Central memory CD8-positive, alpha-beta T cell (primary cell): ENCODE data around the gene TATDN2.

Source experiments
- ATAC-seq: fragments of 150-1000 bp; cut with Tn5 transposase; replicated peaks from 2 replicates; pipeline ENCODE4 v1.10.0; 2022; ENCODE audit warnings: mild to moderate bottlenecking, moderate FRiP score, moderate number of reproducible peaks; ENCODE audit not compliant: poor library complexity, severe bottlenecking; ENCODE audit errors: extremely low read depth
- DNase-seq, 2 donors: peaks; one replicate each; pipeline ENCODE4 v3.0.0; 2021; ENCODE audit warnings: low spot score in 2 of 2
- H3K27ac Mint-ChIP-seq: one replicate; pipeline ENCODE4 v1.8.0; 2022; ENCODE audit warnings: low read depth, mild to moderate bottlenecking, moderate library complexity, mixed read lengths
- H3K27me3 Mint-ChIP-seq: one replicate; pipeline ENCODE4 v1.8.0; 2022; ENCODE audit warnings: mixed read lengths
- H3K36me3 Mint-ChIP-seq: one replicate; pipeline ENCODE4 v1.8.0; 2022; ENCODE audit warnings: mild to moderate bottlenecking, moderate library complexity, mixed read lengths; ENCODE audit not compliant: insufficient read depth
- H3K4me1 Mint-ChIP-seq: one replicate; pipeline ENCODE4 v1.8.0; 2022; ENCODE audit warnings: mixed read lengths
- H3K4me3 Mint-ChIP-seq: one replicate; pipeline ENCODE4 v1.8.0; 2022; ENCODE audit warnings: mild to moderate bottlenecking, moderate library complexity, mixed read lengths
- H3K9me3 Mint-ChIP-seq: one replicate; pipeline ENCODE4 v1.8.0; 2022; ENCODE audit warnings: mixed read lengths

Gene TATDN2

DNA sequence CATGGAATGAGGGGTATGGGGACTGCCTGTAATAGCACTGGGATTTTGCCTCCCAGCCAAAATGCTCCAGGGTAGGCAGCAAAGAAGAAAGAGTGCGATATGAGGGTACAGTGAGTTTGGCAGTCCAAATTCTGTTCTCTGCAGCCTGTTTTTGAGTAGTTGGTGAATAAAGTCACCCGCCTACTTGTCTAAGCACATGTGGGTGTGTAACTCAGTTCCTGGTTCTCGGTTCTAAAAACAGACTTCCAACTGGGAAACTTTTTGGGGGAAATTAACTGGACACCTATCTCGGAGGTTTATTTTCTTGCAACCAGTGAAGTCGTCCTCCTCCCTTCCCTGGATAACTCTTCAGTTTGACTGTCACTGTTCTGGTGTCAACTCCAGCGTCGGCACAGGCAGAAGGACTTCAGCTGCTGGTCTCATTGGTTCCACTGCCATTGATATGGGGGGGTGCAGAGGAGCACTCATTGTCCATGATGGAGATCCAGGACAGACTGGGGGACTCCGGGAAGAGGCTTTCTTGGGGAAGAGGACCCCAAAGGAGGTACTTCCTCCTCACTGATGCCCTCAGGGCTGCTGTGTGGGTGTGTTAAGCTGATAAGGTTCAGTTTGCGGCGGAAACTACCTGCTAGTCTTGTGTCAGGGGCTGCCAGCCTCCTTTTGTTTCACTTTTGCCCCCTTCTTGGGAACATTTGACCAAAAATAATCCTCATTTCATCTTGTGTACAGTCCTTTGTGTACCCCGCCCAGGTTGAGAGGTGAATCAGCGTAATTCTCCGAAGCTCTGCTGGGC, 31.3 kb downstream of the TATDN2 start:
- DNase-seq (no peak), ATAC-seq (no peak)
- Mint-ChIP-seq H3K36me3 (peaks cover 46% of the 10 kb centered on the region), H3K4me1 (peaks cover 27% of the 10 kb centered on the region), H3K27me3 (no peaks in the 10 kb centered on the region), H3K9me3 (no peaks in the 10 kb centered on the region), H3K4me3 (no peak overlapping the region), H3K27ac (no peak overlapping the region)

- no peak for ATAC-seq
- Mint-ChIP-seq H3K9me3 (no peaks in the 10 kb centered on the region), H3K27me3 (no peaks in the 10 kb centered on the region), H3K4me1 (peaks cover 31% of the 10 kb centered on the region), H3K27ac (no peak overlapping the region), H3K36me3 (peaks cover 46% of the 10 kb centered on the region), H3K4me3 (no peak overlapping the region)
- DNase-seq = no peak
Measured at GRCh38 chr3:10280177-10280529, 31.9 kb downstream of the TATDN2 start.

DNA sequence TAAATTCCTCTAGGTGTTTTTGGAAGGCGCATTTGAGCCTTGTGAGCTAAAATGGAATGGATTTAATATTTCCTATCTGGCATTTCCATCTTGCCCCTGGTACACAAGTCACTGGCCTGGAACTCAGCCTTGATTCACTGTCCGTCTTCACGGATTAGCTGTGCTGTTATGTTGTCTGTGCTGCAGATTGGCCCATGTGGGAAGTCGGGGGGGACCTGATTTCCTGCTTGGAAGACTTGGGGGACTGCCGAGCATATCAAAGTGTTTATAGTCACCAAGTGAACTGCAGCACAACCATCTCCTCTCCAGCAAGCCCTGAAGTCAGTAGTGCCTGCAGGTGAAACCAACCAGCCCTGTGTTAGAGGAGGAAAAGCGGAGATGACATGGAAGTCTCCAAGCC, 32.3 kb downstream of the TATDN2 start:
- Mint-ChIP-seq H3K27me3 (no peaks in the 10 kb centered on the region), H3K9me3 (no peaks in the 10 kb centered on the region), H3K4me3 (no peak overlapping the region), H3K27ac (no peak overlapping the region), H3K4me1 (peaks cover 31% of the 10 kb centered on the region), H3K36me3 (peaks cover 42% of the 10 kb centered on the region)
- no peak for ATAC-seq
- no peak for DNase-seq

DNA sequence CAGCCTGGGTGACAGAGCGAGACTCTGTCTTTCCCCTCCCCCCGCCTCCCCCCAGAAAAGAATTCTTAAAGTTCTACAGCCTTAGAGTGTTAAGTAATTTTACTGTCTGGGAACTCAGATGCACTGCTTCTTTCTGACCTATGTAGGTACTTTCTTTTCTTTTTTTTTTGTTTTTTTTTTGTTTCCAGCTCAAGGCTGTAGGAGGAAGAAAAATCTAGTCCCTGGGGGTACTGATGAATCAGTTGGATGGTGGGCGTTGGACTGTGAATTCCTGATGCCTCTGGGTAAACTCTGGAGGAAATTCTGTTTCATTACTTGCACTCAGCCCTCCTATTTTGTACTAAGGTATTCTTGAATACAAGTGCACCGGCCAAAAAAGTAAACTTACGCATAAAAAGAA, 33.7 kb downstream of the TATDN2 start:
- Mint-ChIP-seq H3K9me3 (no peaks in the 10 kb centered on the region), H3K27ac (no peak overlapping the region), H3K27me3 (no peaks in the 10 kb centered on the region), H3K36me3 (peaks cover 33% of the 10 kb centered on the region), H3K4me1 (peaks cover 34% of the 10 kb centered on the region), H3K4me3 (no peak overlapping the region)
- DNase-seq = no peak
- ATAC-seq = no peak

DNA sequence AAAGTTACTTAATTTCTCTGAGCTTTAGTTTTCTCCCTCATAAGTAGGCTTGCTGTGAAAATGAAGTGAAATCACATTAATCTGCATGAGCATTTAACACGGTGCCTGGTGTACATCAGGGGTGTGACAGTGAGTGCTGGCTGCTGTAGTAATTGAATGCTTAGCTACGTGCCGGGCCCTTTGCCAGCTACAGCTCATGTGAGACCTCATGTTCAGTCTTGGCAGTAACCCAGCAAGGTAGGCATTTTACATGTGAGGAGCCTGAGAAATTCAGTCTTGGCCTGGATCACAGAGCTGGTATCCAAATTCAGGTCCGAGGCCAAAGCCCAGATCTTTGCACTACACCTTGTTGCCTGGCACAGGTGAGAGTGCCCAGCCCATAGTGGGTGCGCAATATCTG, 35.4 kb downstream of the TATDN2 start:
- no peak overlapping the region for H3K4me3 Mint-ChIP-seq

GRCh38 chr3:10284496-10284895, 36.2 kb downstream of the TATDN2 start:
- no peaks in the 10 kb centered on the region for H3K27me3 Mint-ChIP-seq
- H3K27ac Mint-ChIP-seq = peak overlapping the region; percentile 55
- no peak overlapping the region for H3K4me3 Mint-ChIP-seq
- peaks cover 26% of the 10 kb centered on the region for H3K4me1 Mint-ChIP-seq
- DNase-seq = peak in 1 of 2 donors; percentile 22
- peak; percentile 86 for ATAC-seq
- H3K9me3 Mint-ChIP-seq = no peaks in the 10 kb centered on the region
- peaks cover 28% of the 10 kb centered on the region for H3K36me3 Mint-ChIP-seq

More for the DNA sequence above, 35.4 kb downstream of the TATDN2 start:
- H3K9me3 Mint-ChIP-seq = no peaks in the 10 kb centered on the region
- peak overlapping the region; percentile 55 for H3K27ac Mint-ChIP-seq
- peaks cover 33% of the 10 kb centered on the region for H3K36me3 Mint-ChIP-seq
- H3K27me3 Mint-ChIP-seq = no peaks in the 10 kb centered on the region
- ATAC-seq (no peak), DNase-seq (no peak)
- peaks cover 26% of the 10 kb centered on the region for H3K4me1 Mint-ChIP-seq

- Mint-ChIP-seq H3K4me1 (peaks cover 26% of the 10 kb centered on the region), H3K4me3 (no peak overlapping the region), H3K27ac (no peak overlapping the region), H3K9me3 (no peaks in the 10 kb centered on the region), H3K36me3 (peaks cover 23% of the 10 kb centered on the region), H3K27me3 (no peaks in the 10 kb centered on the region)
- ATAC-seq (no peak), DNase-seq (no peak)
Measured at GRCh38 chr3:10285272-10286132, 37.2 kb downstream of the TATDN2 start.

GRCh38 chr3:10286133-10286524, 37.9 kb downstream of the TATDN2 start:
- Mint-ChIP-seq H3K27me3 (no peaks in the 10 kb centered on the region), H3K36me3 (peaks cover 21% of the 10 kb centered on the region), H3K27ac (no peak overlapping the region), H3K4me1 (peaks cover 26% of the 10 kb centered on the region), H3K9me3 (no peaks in the 10 kb centered on the region), H3K4me3 (no peak overlapping the region)
- DNase-seq (no peak), ATAC-seq (no peak)

DNA sequence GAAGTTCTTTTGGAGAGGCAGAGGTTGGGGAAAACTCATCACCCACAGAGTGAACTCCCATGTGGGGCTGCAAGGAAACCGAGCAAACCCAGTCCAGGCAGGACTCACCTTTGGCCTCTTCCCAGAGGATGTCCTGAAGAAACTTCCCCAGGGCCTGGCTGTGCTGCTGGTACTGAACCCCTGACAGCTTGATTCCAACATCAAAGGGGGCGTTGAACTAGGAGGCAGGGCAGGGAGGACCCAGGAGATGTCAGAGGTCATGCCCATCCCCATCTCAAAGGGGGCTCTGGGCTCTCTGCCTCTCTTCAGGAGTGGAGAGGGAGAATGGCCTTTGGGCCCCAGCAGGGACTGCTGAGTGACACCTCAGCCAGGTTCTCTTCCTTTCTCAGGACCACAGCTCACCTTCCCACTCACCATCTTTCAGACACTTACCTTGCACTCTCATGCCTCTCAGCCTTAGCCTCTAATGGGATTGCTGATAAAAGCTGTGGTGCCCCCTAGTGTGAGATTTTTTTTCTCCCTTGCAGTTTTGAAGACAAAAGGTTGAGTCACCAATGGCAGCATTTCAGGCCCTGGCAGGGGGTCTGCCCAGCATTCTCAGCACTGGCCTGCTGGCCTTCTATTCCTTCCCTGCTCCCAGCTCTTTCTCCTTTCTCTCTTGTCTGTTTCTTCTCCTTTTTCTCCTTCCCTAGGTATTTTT, 38.5 kb downstream of the TATDN2 start:
- Mint-ChIP-seq H3K4me1 (peaks cover 26% of the 10 kb centered on the region), H3K27me3 (no peaks in the 10 kb centered on the region), H3K36me3 (peaks cover 21% of the 10 kb centered on the region), H3K9me3 (no peaks in the 10 kb centered on the region), H3K27ac (no peak overlapping the region), H3K4me3 (no peak overlapping the region)
- no peak for ATAC-seq
- peak; percentile 27 to 29 for DNase-seq

DNA sequence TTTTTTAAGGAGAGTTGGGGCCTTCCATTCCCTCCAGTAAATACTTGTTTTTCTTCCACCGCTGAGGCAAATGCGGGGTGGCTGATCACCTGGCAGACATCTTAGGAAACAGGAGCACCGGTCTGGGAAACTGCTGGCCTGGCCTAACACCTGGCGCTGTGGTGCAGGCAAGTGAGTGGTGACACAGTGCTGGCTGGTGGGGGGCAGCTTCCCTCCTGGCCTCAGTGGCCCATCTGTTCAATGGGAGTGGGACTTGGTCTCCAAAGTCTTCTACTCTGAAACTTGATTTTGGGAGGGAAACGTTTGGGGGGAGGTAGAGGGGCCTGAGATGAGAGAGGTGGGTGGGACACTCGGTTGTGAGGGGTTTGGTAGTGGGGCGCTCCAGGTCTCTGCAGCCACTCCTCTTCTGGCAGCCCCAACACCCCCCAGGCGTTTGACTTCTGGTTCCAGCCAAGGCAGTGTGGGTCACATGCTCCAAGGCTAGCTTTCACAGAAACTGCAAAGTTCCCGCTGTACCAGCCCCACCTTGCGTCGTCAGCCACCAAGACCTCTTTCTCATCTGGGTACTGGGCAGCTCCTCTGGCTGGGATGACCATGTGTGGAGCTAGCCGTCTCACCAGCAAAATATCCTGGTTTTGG, 39.8 kb downstream of the TATDN2 start:
- no peaks in the 10 kb centered on the region for H3K27me3 Mint-ChIP-seq
- peaks cover 15% of the 10 kb centered on the region for H3K36me3 Mint-ChIP-seq
- ATAC-seq = no peak
- no peak for DNase-seq
- H3K4me1 Mint-ChIP-seq = peaks cover 31% of the 10 kb centered on the region
- H3K27ac Mint-ChIP-seq = no peak overlapping the region
- H3K9me3 Mint-ChIP-seq = no peaks in the 10 kb centered on the region
- H3K4me3 Mint-ChIP-seq = no peak overlapping the region

GRCh38 chr3:10288575-10288960, 40.3 kb downstream of the TATDN2 start:
- H3K27me3 Mint-ChIP-seq = no peaks in the 10 kb centered on the region
- ATAC-seq = no peak
- peaks cover 31% of the 10 kb centered on the region for H3K4me1 Mint-ChIP-seq
- no peaks in the 10 kb centered on the region for H3K9me3 Mint-ChIP-seq
- no peak overlapping the region for H3K4me3 Mint-ChIP-seq
- no peak overlapping the region for H3K27ac Mint-ChIP-seq
- no peak for DNase-seq
- peaks cover 12% of the 10 kb centered on the region for H3K36me3 Mint-ChIP-seq

DNA sequence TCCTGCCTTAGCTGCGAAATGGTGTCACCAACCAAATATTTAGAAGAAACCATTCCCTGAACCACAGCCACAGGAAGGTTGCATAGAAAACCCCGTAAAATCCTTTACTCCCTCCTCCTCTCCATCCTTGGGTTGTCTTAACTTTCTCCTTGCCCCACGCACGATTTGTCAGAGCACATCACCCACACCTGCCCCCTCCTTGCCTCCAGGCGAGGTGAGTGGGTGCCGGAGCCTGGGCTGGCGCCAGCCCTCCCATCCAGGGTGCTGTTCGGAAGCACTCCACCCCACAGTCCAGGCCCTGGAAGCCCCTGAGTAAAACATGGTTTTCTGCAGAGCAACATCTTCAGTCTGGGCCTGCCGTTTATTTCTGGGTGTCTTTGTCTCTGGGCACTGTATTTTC, 40.8 kb downstream of the TATDN2 start:
- no peak for DNase-seq
- H3K9me3 Mint-ChIP-seq = no peaks in the 10 kb centered on the region
- H3K4me3 Mint-ChIP-seq = no peak overlapping the region
- peaks cover 29% of the 10 kb centered on the region for H3K4me1 Mint-ChIP-seq
- peaks cover 12% of the 10 kb centered on the region for H3K36me3 Mint-ChIP-seq
- ATAC-seq = no peak
- H3K27me3 Mint-ChIP-seq = no peaks in the 10 kb centered on the region
- H3K27ac Mint-ChIP-seq = no peak overlapping the region
